GM19238 (cell line): Measurements from ENCODE around the gene TRHDE.

Experiments
- DNase-seq: peaks from one replicate; pipeline ENCODE4 v3.0.0; 2011; ENCODE audit warnings: low spot score; ENCODE audit not compliant: insufficient read length

Gene TRHDE

GRCh38 chr12:72313806-72314205 lies 41.6 kb downstream of the TRHDE start:
- DNase-seq: no peak

GRCh38 chr12:72315858-72316257 lies 43.7 kb downstream of the TRHDE start:
- DNase-seq: no peak

GRCh38 chr12:72318341-72318740 lies 46.2 kb downstream of the TRHDE start:
- no peak for DNase-seq

- no peak for DNase-seq
Observed at GRCh38 chr12:72323881-72324280, 51.7 kb downstream of the TRHDE start.

- DNase-seq: no peak
Observed at GRCh38 chr12:72330301-72330700, 58.1 kb downstream of the TRHDE start.

GRCh38 chr12:72330784-72331183 lies 58.6 kb downstream of the TRHDE start:
- DNase-seq: no peak

- DNase-seq: no peak
Observed at GRCh38 chr12:72337382-72337781, 65.2 kb downstream of the TRHDE start.

- no peak for DNase-seq
Observed at GRCh38 chr12:72337946-72338345, 65.8 kb downstream of the TRHDE start.

- DNase-seq: no peak
Observed at GRCh38 chr12:72338437-72338836, 66.3 kb downstream of the TRHDE start.

- no peak for DNase-seq
Observed at GRCh38 chr12:72346363-72346944, 74.3 kb downstream of the TRHDE start.

- no peak for DNase-seq
Observed at GRCh38 chr12:72349491-72349890, 77.3 kb downstream of the TRHDE start.

GRCh38 chr12:72359416-72359815 lies 87.2 kb downstream of the TRHDE start:
- no peak for DNase-seq

GRCh38 chr12:72365151-72365550 lies 93.0 kb downstream of the TRHDE start:
- DNase-seq: no peak

GRCh38 chr12:72366255-72366654 lies 94.1 kb downstream of the TRHDE start:
- no peak for DNase-seq

GRCh38 chr12:72368298-72368697 lies 96.1 kb downstream of the TRHDE start:
- no peak for DNase-seq

- no peak for DNase-seq
Observed at GRCh38 chr12:72368719-72369422, 96.7 kb downstream of the TRHDE start.

GRCh38 chr12:72369423-72369959 lies 97.3 kb downstream of the TRHDE start:
- no peak for DNase-seq

- no peak for DNase-seq
Observed at GRCh38 chr12:72380441-72380840, 108.3 kb downstream of the TRHDE start.

GRCh38 chr12:72388322-72388721 lies 116.2 kb downstream of the TRHDE start:
- DNase-seq: no peak

- no peak for DNase-seq
Observed at GRCh38 chr12:72390146-72390545, 118.0 kb downstream of the TRHDE start.

- no peak for DNase-seq
Observed at GRCh38 chr12:72406111-72406510, 133.9 kb downstream of the TRHDE start.

GRCh38 chr12:72432037-72432604 lies 160.0 kb downstream of the TRHDE start:
- DNase-seq: no peak

- no peak for DNase-seq
Observed at GRCh38 chr12:72433298-72433697, 161.1 kb downstream of the TRHDE start.
